ACC112 (cell line): ENCODE results near the gene DPM3.

ENCODE experiments used
- H2AFZ ChIP-seq: fragments of 200-600 bp; sonication (generic); one replicate; pipeline ENCODE4 v1.6.0; 2017; ENCODE audit warnings: antibody characterized with exemption, low read length; ENCODE audit not compliant: unreplicated experiment
- H3K27ac ChIP-seq: fragments of 200-600 bp; sonication (generic); 2 replicates; pipeline ENCODE4 v1.5.1; 2014; ENCODE audit warnings: low read depth, mild to moderate bottlenecking, antibody characterized with exemption, low read length, moderate library complexity
- H3K27me3 ChIP-seq: fragments of 200-600 bp; sonication (generic); 2 replicates; pipeline ENCODE4 v1.6.1; 2014; ENCODE audit warnings: mild to moderate bottlenecking, antibody characterized with exemption, low read length, moderate library complexity, mixed read lengths; ENCODE audit not compliant: insufficient read depth
- H3K36me3 ChIP-seq: fragments of 200-600 bp; sonication (generic); 2 replicates; pipeline ENCODE4 v1.6.1; 2016; ENCODE audit warnings: mild to moderate bottlenecking, antibody characterized with exemption, low read length, moderate library complexity, mixed read lengths; ENCODE audit not compliant: insufficient read depth
- H3K4me1 ChIP-seq: fragments of 200-600 bp; sonication (generic); one replicate; pipeline ENCODE4 v1.6.1; 2016; ENCODE audit warnings: low read length, mixed read lengths; ENCODE audit not compliant: insufficient read depth, unreplicated experiment, control insufficient read depth
- H3K4me3 ChIP-seq: fragments of 200-600 bp; sonication (generic); 2 replicates; pipeline ENCODE4 v1.5.1; 2014; ENCODE audit warnings: mild to moderate bottlenecking, low read depth, low read length
- H3K79me2 ChIP-seq: fragments of 200-600 bp; sonication (generic); one replicate; pipeline ENCODE4 v1.6.0; 2016; ENCODE audit warnings: low read length; ENCODE audit not compliant: control insufficient read depth, unreplicated experiment, insufficient read depth

The DPM3 gene

GRCh38 chr1:155174324-155175280 lies 34.3 kb upstream of the DPM3 start:
- Histone ChIP-seq H3K4me3 (peak overlapping the region; percentile 83), H3K79me2 (peaks cover 23% of the 10 kb centered on the region), H2AFZ (peak overlapping the region; percentile 89), H3K27me3 (no peaks in the 10 kb centered on the region), H3K36me3 (no peaks in the 10 kb centered on the region; the same call in 1 of the 2 replicates), H3K4me1 (peaks cover 6% of the 10 kb centered on the region), H3K27ac (no peak overlapping the region)

- peak within 1 kb of the TSS; percentile 89 for H2AFZ ChIP-seq
- H3K4me1 ChIP-seq = peaks cover 6% of the 10 kb centered on the region
Measured at GRCh38 chr1:155173478-155174323, 33.4 kb upstream of the DPM3 start, which contains the start of gene TRIM46. Gene TRIM46 (plus strand): TSS chr1:155173849. CDS start chr1:155173967, 118 bp downstream.

GRCh38 chr1:155172732-155173477 lies 32.6 kb upstream of the DPM3 start, which contains the start of gene KRTCAP2:
Gene KRTCAP2 (minus strand): TSS chr1:155173304. CDS start chr1:155173224, 80 bp downstream.
- H2AFZ ChIP-seq = peak within 1 kb of the TSS; percentile 89

More at GRCh38 chr1:155173478-155174323, 33.4 kb upstream of the DPM3 start, which contains the start of gene TRIM46:
- H3K36me3 ChIP-seq = no peaks in the 10 kb centered on the region
- H3K4me3 ChIP-seq = peak within 1 kb of the TSS; percentile 83
- no peaks in the 10 kb centered on the region for H3K27me3 ChIP-seq
- peaks cover 23% of the 10 kb centered on the region for H3K79me2 ChIP-seq
- peak within 1 kb of the TSS; percentile 71 for H3K27ac ChIP-seq

GRCh38 chr1:155171836-155172731 lies 31.8 kb upstream of the DPM3 start:
- Histone ChIP-seq H3K4me1 (peaks cover 6% of the 10 kb centered on the region), H2AFZ (peak overlapping the region; percentile 36), H3K4me3 (peak overlapping the region; percentile 83), H3K79me2 (peaks cover 23% of the 10 kb centered on the region), H3K27ac (peak overlapping the region; percentile 71), H3K27me3 (no peaks in the 10 kb centered on the region), H3K36me3 (no peaks in the 10 kb centered on the region)

More at GRCh38 chr1:155172732-155173477, 32.6 kb upstream of the DPM3 start, which contains the start of gene KRTCAP2:
- Histone ChIP-seq H3K36me3 (no peaks in the 10 kb centered on the region), H3K27ac (peak within 1 kb of the TSS; percentile 71), H3K4me1 (peaks cover 6% of the 10 kb centered on the region), H3K27me3 (no peaks in the 10 kb centered on the region), H3K79me2 (peaks cover 23% of the 10 kb centered on the region), H3K4me3 (peak within 1 kb of the TSS; percentile 83)

GRCh38 chr1:155170806-155171205 lies 30.5 kb upstream of the DPM3 start:
- Histone ChIP-seq H3K36me3 (no peaks in the 10 kb centered on the region), H3K4me3 (no peak overlapping the region), H3K27me3 (no peaks in the 10 kb centered on the region), H3K27ac (no peak overlapping the region), H3K4me1 (peaks cover 6% of the 10 kb centered on the region), H3K79me2 (peaks cover 23% of the 10 kb centered on the region), H2AFZ (no peak overlapping the region)

- Histone ChIP-seq H3K36me3 (no peaks in the 10 kb centered on the region), H3K4me3 (no peak overlapping the region), H3K4me1 (peaks cover 6% of the 10 kb centered on the region)
Measured at GRCh38 chr1:155170101-155170785, 29.9 kb upstream of the DPM3 start.

DNA sequence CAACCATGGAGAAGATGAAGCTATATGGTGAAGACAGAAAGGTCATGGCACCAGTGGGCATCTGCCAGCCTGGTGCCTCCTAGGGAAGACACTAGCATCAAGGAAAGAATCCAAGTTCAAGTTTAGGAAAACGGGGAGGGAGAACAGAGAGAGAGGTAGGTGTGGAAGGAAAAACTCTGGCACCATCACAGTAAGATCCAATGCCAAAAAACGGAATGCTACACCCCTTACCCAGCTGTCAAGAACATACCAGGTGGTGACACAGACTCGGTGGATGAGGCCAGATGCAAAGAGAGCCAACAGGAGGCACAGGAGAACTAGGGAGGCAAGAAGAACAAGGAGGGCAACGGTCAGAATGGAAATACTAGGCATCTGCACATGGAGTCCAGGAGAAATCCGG lies 29.2 kb upstream of the DPM3 start:
- Histone ChIP-seq H3K79me2 (peaks cover 23% of the 10 kb centered on the region), H2AFZ (no peak overlapping the region), H3K27me3 (no peaks in the 10 kb centered on the region), H3K4me1 (peaks cover 6% of the 10 kb centered on the region), H3K4me3 (no peak overlapping the region), H3K27ac (no peak overlapping the region), H3K36me3 (no peaks in the 10 kb centered on the region)

More at GRCh38 chr1:155170101-155170785, 29.9 kb upstream of the DPM3 start:
- H3K27me3 ChIP-seq = no peaks in the 10 kb centered on the region
- H2AFZ ChIP-seq = no peak overlapping the region
- no peak overlapping the region for H3K27ac ChIP-seq
- peaks cover 23% of the 10 kb centered on the region for H3K79me2 ChIP-seq

- H3K4me3 ChIP-seq = no peak overlapping the region
- H3K27ac ChIP-seq = no peak overlapping the region
- peaks cover 16% of the 10 kb centered on the region for H3K79me2 ChIP-seq
- H3K36me3 ChIP-seq = no peaks in the 10 kb centered on the region
- peaks cover 6% of the 10 kb centered on the region for H3K4me1 ChIP-seq
- no peak overlapping the region for H2AFZ ChIP-seq
- no peaks in the 10 kb centered on the region for H3K27me3 ChIP-seq
Measured at GRCh38 chr1:155168456-155169210, 28.3 kb upstream of the DPM3 start.
